CD8-positive, alpha-beta memory T cell (primary cell): Measurements from ENCODE around the gene DLG4. TPM values are rescaled to one million over a fixed set of nuclear protein-coding genes. Genes with fewer than 3 reads are reported as not detected.
A peak's percentile ranks its signal among the peaks of the same experiment; 100 is the strongest.

Experiments used
- CTCF ChIA-PET: fragments of 350-600 bp; sonication (Branson Sonifier 250); formaldehyde crosslinking; loops from one replicate; lab custom pipeline; 2021; ENCODE audit warnings: antibody characterized with exemption; lab: Charles Lee
- POLR2A ChIA-PET: fragments of 350-600 bp; sonication (Branson Sonifier 250); formaldehyde crosslinking; loops from one replicate; lab custom pipeline; 2021; ENCODE audit warnings: antibody characterized with exemption; lab: Charles Lee
- DNase-seq, 5 donors: peaks; one replicate each; pipeline versions ENCODE4 v3.0.0 to v3.0.0-alpha.2; 2020 to 2022; ENCODE audit warnings: mixed read lengths in 1 of 5
- H3K27ac ChIP-seq: one replicate; pipeline ENCODE4 v1.7.0; 2013; ENCODE audit warnings: low read depth, mild to moderate bottlenecking, low read length, moderate library complexity
- H3K27me3 ChIP-seq: 2 replicates; pipeline ENCODE4 v1.7.0; 2013; ENCODE audit warnings: low read length, mild to moderate bottlenecking; ENCODE audit not compliant: insufficient read depth, poor library complexity, severe bottlenecking
- H3K36me3 ChIP-seq: 2 replicates; pipeline ENCODE4 v1.7.0; 2013; ENCODE audit warnings: mild to moderate bottlenecking, low read length, moderate library complexity; ENCODE audit not compliant: insufficient read depth
- H3K4me1 ChIP-seq: 2 replicates; pipeline ENCODE4 v1.7.0; 2013; ENCODE audit warnings: mild to moderate bottlenecking, low read length, moderate library complexity; ENCODE audit not compliant: insufficient read depth
- H3K4me3 ChIP-seq: 2 replicates; pipeline ENCODE4 v1.7.0; 2013; ENCODE audit warnings: mild to moderate bottlenecking, low read length
- H3K9me3 ChIP-seq: 2 replicates; pipeline ENCODE4 v1.7.0; 2013; ENCODE audit warnings: mild to moderate bottlenecking, low read length
- H3K27ac Mint-ChIP-seq, 8 donors: one replicate each; pipeline ENCODE4 v1.8.0; 2020 to 2021; ENCODE audit warnings: mixed read lengths in 8 of 8, mild to moderate bottlenecking in 6 of 8, inconsistent platforms in 3 of 8, moderate library complexity in 3 of 8
- H3K27me3 Mint-ChIP-seq, 2 donors: one replicate each; pipeline ENCODE4 v1.8.0; 2020 to 2021; ENCODE audit warnings: mixed read lengths in 2 of 2, mild to moderate bottlenecking in 1 of 2, moderate library complexity in 1 of 2
- H3K36me3 Mint-ChIP-seq, 3 donors: one replicate each; pipeline ENCODE4 v1.8.0; 2020 to 2021; ENCODE audit warnings: mixed read lengths in 3 of 3, inconsistent platforms in 1 of 3, mild to moderate bottlenecking in 1 of 3
- H3K4me1 Mint-ChIP-seq, 3 donors: one replicate each; pipeline ENCODE4 v1.8.0; 2020 to 2021; ENCODE audit warnings: mixed read lengths in 3 of 3, inconsistent platforms in 1 of 3, mild to moderate bottlenecking in 1 of 3
- H3K4me3 Mint-ChIP-seq, 7 donors: one replicate each; pipeline ENCODE4 v1.8.0; 2020 to 2021; ENCODE audit warnings: mixed read lengths in 7 of 7, mild to moderate bottlenecking in 6 of 7, moderate library complexity in 4 of 7, inconsistent platforms in 2 of 7
- H3K9me3 Mint-ChIP-seq, 5 donors: one replicate each; pipeline ENCODE4 v1.8.0; 2020 to 2022; ENCODE audit warnings: mixed read lengths in 5 of 5, mild to moderate bottlenecking in 3 of 5, moderate library complexity in 2 of 5, inconsistent platforms in 1 of 5
- polyA plus RNA-seq: library from polyadenylated mRNA; unstranded; fragments of 300-500 nt; fragmentation: Illumina TruSeq; gene quantifications from one replicate; pipeline ENCODE4 v1.2.3, GENCODE V29; 2021
- total RNA-seq, 2 experiments: library from RNA; stranded (reverse); gene quantifications; one replicate each; pipeline ENCODE4 v1.2.3, GENCODE V29; 2021

Gene DLG4
- total and polyA plus RNA-seq, 3 experiments from 2014 or later = 0.45 to 4.4 (median 3.5) TPM

DNA sequence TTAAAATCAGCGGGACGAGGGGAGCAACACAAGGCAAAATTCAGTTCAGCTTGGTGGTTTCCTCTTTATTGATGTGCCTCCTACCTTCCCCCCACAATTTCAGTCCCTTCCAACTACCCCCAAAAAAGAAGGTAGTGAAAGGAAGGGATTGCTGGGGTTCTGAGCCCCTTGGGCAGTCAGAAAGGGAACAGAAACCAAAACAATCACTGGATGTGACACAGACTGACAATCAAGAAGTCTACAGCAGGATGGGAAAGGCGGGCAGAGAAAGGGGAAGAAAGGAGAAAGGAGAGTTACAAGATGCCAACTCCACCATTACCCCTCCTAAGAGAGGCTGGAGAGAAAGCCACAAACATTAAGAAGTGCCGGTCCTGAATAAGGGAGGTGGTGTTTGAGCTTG lies 20.7 kb upstream of the DLG4 start:
- Mint-ChIP-seq H3K9me3 (peaks cover 0 to 3% (median 0%) of the 10 kb centered on the region in 5 donors), H3K36me3 (peaks cover 0 to 73% (median 23%) of the 10 kb centered on the region in 3 donors), H3K4me1 (peaks cover 42 to 57% (median 47%) of the 10 kb centered on the region in 3 donors), H3K4me3 (peak overlapping the region; percentile 93 to 99 (median 96)), H3K27ac (peak overlapping the region in 7 of 8 donors; percentile 88 to 100 (median 99)), H3K27me3 (peaks cover 0 to 11% of the 10 kb centered on the region in 2 donors)
- H3K27ac ChIP-seq = no peak overlapping the region
- H3K4me3 ChIP-seq = no peak overlapping the region
- no peak for DNase-seq
- peaks cover 26% of the 10 kb centered on the region for H3K36me3 ChIP-seq
- no peaks in the 10 kb centered on the region for H3K9me3 ChIP-seq
- POLR2A ChIA-PET = interaction anchor here (0.7 to 4.3 kb wide), 4 partner anchors 11 to 343 kb away, joined by 3 to 31 read pairs (median 10); partner anchors contain the start of genes ACADVL, CTDNEP1, DLG4 and ELP5
- peaks cover 35% of the 10 kb centered on the region for H3K4me1 ChIP-seq
- CTCF ChIA-PET = interaction anchor here (1.2 to 2.6 kb wide), 2 partner anchors 9 to 20 kb away, joined by 5 to 13 read pairs; partner anchors contain the start of genes ACADVL and DLG4
- H3K27me3 ChIP-seq = no peaks in the 10 kb centered on the region

DNA sequence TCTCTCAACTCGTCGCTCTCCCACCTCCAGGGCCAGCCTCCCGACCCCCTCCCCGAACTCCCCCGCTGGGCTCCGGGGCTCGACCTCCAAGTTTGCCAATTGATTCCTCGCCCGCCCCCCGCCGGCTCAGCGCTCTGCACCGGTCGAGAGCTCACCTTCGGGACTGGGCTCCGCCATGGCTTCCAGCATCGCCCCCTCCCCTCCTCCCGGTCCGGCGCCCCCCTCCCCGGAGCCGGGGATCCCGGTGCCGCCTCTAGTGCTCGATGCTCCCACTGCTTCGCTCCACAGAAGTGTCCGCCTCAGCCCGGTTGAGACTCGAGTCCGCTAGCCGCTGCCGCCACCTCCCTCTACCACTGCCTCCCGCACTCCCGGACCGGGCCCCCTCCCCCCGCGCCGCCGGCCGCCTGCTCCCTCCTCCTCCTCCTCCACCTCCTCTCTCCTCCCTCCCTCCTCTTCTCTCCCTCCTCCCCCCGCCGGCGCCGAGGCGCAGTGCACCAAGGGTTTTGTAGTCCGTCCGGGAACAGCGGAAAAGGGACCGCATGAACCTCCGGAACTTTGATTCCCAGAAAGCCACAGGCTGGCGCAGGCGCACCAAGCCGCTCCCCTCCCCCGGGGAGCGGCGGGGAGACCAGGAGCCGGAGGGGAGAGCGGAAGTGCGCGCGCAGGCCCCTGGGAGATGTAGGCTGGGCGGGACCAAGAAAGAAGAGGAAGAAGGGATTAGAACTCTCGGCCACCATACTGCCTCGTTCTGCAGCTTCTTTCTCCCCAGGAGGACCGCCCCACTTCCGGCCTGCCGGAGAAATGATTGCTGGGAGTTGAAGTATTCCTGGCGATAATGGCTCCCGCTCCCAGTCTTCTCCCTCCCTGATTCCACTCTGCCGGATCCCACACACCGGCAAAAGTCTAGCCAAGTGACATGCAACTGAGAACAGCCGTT lies 19.7 kb upstream of the DLG4 start, which contains the start of gene PHF23:
PHF23 (minus strand) TSS at position 367 of the 937 bp plus-strand sequence; CDS start at position 189, 178 bp downstream.
- peaks cover 0 to 76% (median 23%) of the 10 kb centered on the region in 3 donors for H3K36me3 Mint-ChIP-seq
- peaks cover 25% of the 10 kb centered on the region for H3K36me3 ChIP-seq
- H3K9me3 ChIP-seq = no peaks in the 10 kb centered on the region
- DNase-seq = peak; percentile 95 to 97 (median 97)
- ChIA-PET POLR2A (interaction anchor here (0.6 to 4.3 kb wide), 9 partner anchors 12 to 448 kb away, joined by 3 to 31 read pairs (median 6); partner anchors contain the start of genes ACADVL, CTDNEP1, DLG4 and ELP5), CTCF (interaction anchor here (1.2 to 2.6 kb wide), 2 partner anchors 10 to 19 kb away, joined by 5 to 13 read pairs; partner anchors contain the start of genes ACADVL and DLG4)
- H3K9me3 Mint-ChIP-seq = peaks cover 0 to 3% (median 0%) of the 10 kb centered on the region in 5 donors
- H3K27ac Mint-ChIP-seq = peak within 1 kb of the TSS; percentile 88 to 100 (median 98)
- H3K27me3 Mint-ChIP-seq = peaks cover 0 to 11% of the 10 kb centered on the region in 2 donors
- peaks cover 41% of the 10 kb centered on the region for H3K4me1 ChIP-seq
- peak within 1 kb of the TSS; percentile 90 for H3K27ac ChIP-seq
- H3K4me1 Mint-ChIP-seq = peaks cover 51 to 67% (median 57%) of the 10 kb centered on the region in 3 donors
- peak within 1 kb of the TSS; percentile 83 for H3K4me3 ChIP-seq
- H3K4me3 Mint-ChIP-seq = peak within 1 kb of the TSS; percentile 93 to 99 (median 96)
- H3K27me3 ChIP-seq = no peaks in the 10 kb centered on the region

DNA sequence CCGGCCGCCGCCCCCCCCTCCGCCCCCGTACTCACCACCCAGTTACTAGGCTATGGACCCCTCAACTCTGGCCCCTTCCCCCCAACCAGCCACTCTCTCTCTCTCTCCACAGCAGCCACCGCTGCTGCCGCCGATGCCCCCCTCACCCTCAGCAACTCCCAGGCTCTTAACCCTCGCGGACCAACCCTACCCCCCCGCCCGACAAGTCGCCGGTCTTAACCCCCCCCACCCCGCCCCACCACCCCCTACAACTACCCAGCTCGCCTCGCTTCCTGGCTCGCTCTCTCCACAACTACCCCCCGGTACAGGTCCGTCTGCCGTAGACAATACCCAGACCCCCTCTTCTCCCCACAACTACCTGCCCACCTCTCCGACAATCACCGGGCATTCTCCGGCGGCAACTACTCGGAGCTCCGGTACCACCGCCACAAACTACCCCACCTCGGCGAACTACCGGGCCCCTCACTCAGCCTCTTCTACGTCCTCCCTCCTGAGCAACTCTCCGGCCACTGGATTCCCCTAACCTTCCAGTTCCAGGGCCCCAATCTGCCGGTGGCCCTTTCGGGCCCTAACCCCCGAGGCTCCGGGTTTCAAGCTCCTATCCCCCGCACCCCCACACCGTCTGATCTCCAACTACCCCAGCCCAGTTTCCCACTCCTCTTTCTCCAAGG lies 18.9 kb upstream of the DLG4 start:
- Mint-ChIP-seq H3K36me3 (peaks cover 0 to 75% (median 21%) of the 10 kb centered on the region in 3 donors), H3K4me3 (peak overlapping the region; percentile 93 to 99 (median 96)), H3K27me3 (peaks cover 0 to 11% of the 10 kb centered on the region in 2 donors), H3K9me3 (peaks cover 0 to 3% (median 0%) of the 10 kb centered on the region in 5 donors), H3K4me1 (peaks cover 54 to 72% (median 61%) of the 10 kb centered on the region in 3 donors), H3K27ac (peak overlapping the region; percentile 85 to 99 (median 96))
- Histone ChIP-seq H3K36me3 (peaks cover 20% of the 10 kb centered on the region), H3K27me3 (no peaks in the 10 kb centered on the region), H3K4me1 (peaks cover 45% of the 10 kb centered on the region), H3K27ac (peak overlapping the region; percentile 90), H3K9me3 (no peaks in the 10 kb centered on the region), H3K4me3 (peak overlapping the region; percentile 83)
- ChIA-PET CTCF (interaction anchor here (0.9 to 1.6 kb wide), 4 partner anchors 13 to 449 kb away, joined by 4 read pairs; partner anchors contain the start of genes CTDNEP1 and TP53), POLR2A (interaction anchor here (0.7 to 4.3 kb wide), 7 partner anchors 12 to 449 kb away, joined by 4 to 31 read pairs (median 6); partner anchors contain the start of genes ACADVL, CTDNEP1, DLG4 and ELP5)
- peak in 3 of 5 donors; percentile 11 to 65 (median 50) for DNase-seq

DNA sequence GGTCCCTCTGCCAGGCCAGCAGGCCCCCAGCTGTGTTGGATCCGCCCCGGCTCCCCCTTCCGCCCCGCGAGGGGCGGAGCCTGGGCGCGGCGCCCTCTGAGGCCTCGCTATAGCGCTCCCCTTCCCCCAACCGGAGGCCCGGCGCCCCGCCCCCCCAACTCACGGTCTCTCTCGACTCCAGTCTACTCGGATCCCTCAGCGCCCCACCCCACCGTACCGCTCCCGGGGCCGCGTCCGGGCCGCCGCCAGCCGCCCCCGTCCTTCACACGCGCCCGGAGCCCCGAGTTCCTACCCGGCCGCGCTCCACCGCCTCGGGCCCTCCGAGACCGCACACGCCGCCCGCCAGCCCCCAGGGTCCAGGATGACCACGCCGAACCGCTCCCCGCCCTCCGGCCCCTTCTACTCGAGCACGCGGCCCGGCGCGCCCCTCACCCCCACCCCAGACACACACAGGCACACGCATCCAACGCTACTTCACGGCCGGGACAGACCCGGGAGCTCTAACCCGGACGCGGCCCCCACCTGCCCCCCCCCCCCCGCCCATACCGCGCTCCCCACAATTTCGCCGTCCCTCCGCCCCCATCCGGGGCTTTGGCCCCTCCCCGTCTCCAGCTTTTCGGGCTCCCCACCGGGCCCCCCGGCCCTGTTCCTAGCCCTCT lies 18.3 kb upstream of the DLG4 start:
- H3K36me3 ChIP-seq = peaks cover 20% of the 10 kb centered on the region
- peaks cover 0 to 73% (median 21%) of the 10 kb centered on the region in 3 donors for H3K36me3 Mint-ChIP-seq
- H3K4me3 ChIP-seq = peak overlapping the region; percentile 34
- H3K27ac Mint-ChIP-seq = peak overlapping the region; percentile 13 to 99 (median 82)
- H3K27me3 Mint-ChIP-seq = peaks cover 0 to 8% of the 10 kb centered on the region in 2 donors
- ChIA-PET POLR2A (interaction anchor here (0.7 to 4.3 kb wide), 8 partner anchors 13 to 449 kb away, joined by 3 to 31 read pairs (median 5); partner anchors contain the start of genes ACADVL, CTDNEP1, DLG4 and ELP5), CTCF (interaction anchor here (0.9 to 1.6 kb wide), 5 partner anchors 14 to 450 kb away, joined by 4 read pairs; partner anchors contain the start of genes CTDNEP1, DLG4 and TP53)
- H3K27me3 ChIP-seq = no peaks in the 10 kb centered on the region
- peaks cover 46% of the 10 kb centered on the region for H3K4me1 ChIP-seq
- peak overlapping the region; percentile 29 for H3K27ac ChIP-seq
- H3K4me3 Mint-ChIP-seq = peak overlapping the region; percentile 93 to 99 (median 96)
- DNase-seq = peak; percentile 64 to 88 (median 75)
- peaks cover 0 to 3% (median 0%) of the 10 kb centered on the region in 5 donors for H3K9me3 Mint-ChIP-seq
- peaks cover 55 to 74% (median 63%) of the 10 kb centered on the region in 3 donors for H3K4me1 Mint-ChIP-seq
- no peaks in the 10 kb centered on the region for H3K9me3 ChIP-seq

DNA sequence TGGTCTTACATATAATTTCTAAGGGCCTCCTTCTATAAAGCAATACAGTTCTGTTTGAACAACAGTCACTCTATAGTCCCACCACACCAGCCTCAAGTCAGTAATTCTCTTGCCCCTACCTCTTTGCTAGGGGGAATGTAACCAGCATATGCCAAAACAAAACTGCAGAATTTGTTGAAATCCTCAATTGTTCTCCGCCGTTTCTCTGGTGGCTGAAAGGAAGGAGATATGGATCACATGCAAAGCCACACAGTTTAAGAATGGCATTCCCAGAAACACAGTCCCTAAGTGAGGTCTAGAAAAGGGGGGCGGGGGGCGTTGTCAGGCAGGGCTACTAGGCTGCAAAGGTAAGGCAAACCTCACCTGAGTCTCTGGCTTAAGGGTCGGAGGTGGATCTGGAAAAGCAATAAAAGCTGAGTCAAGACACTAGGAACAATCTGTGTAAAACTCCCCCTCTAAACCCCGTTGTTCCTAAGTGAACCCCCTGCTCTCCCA lies 17.7 kb upstream of the DLG4 start:
- Histone ChIP-seq H3K9me3 (no peaks in the 10 kb centered on the region), H3K27me3 (no peaks in the 10 kb centered on the region), H3K27ac (peak overlapping the region; percentile 17), H3K4me1 (peaks cover 52% of the 10 kb centered on the region), H3K4me3 (peak overlapping the region; percentile 34), H3K36me3 (peaks cover 20% of the 10 kb centered on the region)
- H3K27me3 Mint-ChIP-seq = peaks cover 0 to 5% of the 10 kb centered on the region in 2 donors
- CTCF ChIA-PET = interaction anchor here (1.2 to 1.6 kb wide), 2 partner anchors 17 to 18 kb away, joined by 4 read pairs; partner anchors contain the start of gene DLG4
- DNase-seq = no peak
- peak overlapping the region; percentile 13 to 99 (median 82) for H3K27ac Mint-ChIP-seq
- peaks cover 55 to 75% (median 62%) of the 10 kb centered on the region in 3 donors for H3K4me1 Mint-ChIP-seq
- H3K36me3 Mint-ChIP-seq = peaks cover 0 to 70% (median 20%) of the 10 kb centered on the region in 3 donors
- POLR2A ChIA-PET = interaction anchor here (0.5 to 4.3 kb wide), 5 partner anchors 14 to 202 kb away, joined by 3 to 31 read pairs (median 11); partner anchors contain the start of genes ACADVL, CTDNEP1, DLG4 and ELP5
- H3K4me3 Mint-ChIP-seq = peak overlapping the region; percentile 93 to 99 (median 96)
- no peaks in the 10 kb centered on the region for H3K9me3 Mint-ChIP-seq

DNA sequence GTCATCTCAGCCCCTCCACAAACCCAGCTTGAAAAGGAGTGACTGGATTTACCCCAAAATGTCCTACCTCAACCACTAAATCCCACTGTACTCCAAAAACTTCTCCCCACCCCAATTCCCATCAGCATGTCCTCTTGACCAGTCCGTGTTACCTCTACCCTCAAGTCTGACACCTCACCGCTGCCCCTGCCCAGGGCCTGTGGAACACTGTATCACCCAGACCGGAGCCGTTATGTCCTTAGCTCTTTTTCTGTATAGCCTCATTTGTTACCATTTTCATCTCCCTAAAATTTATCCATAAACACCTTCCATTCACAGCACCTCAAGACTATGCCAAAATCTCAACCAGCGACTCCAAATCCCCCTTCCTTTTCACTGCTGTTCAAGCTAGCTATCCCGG lies 17.2 kb upstream of the DLG4 start:
- Histone ChIP-seq H3K27ac (peak overlapping the region; percentile 17), H3K4me1 (peaks cover 55% of the 10 kb centered on the region)
- POLR2A ChIA-PET = interaction anchor here (0.5 to 1.2 kb wide), 4 partner anchors 13 to 68 kb away, joined by 3 to 11 read pairs (median 4); no protein-coding TSS in a partner anchor

More for the DNA sequence above, 17.2 kb upstream of the DLG4 start:
- Mint-ChIP-seq H3K9me3 (no peaks in the 10 kb centered on the region), H3K27ac (peak overlapping the region; percentile 13 to 99 (median 82)), H3K36me3 (peaks cover 0 to 69% (median 20%) of the 10 kb centered on the region in 3 donors), H3K4me1 (peaks cover 55 to 75% (median 63%) of the 10 kb centered on the region in 3 donors), H3K27me3 (peaks cover 0 to 5% of the 10 kb centered on the region in 2 donors), H3K4me3 (peak overlapping the region; percentile 93 to 99 (median 96))
- CTCF ChIA-PET = interaction anchor here (1.2 to 3.6 kb wide), 2 partner anchors 16 to 18 kb away, joined by 4 to 20 read pairs; partner anchors contain the start of genes ACADVL and DLG4
- no peak overlapping the region for H3K4me3 ChIP-seq
- H3K36me3 ChIP-seq = peaks cover 20% of the 10 kb centered on the region
- H3K9me3 ChIP-seq = no peaks in the 10 kb centered on the region
- no peaks in the 10 kb centered on the region for H3K27me3 ChIP-seq
- DNase-seq = no peak
